Hematopoietic multipotent progenitor cell treated with erythropoietin and hydrocortisone succinate and interleukin-3 and kit ligand, for 6 days (in vitro differentiated cells): ENCODE data around the gene ELAVL3.
"Not testable (repeated sequence)": the region's sequence is repeated elsewhere in the genome, so short reads cannot be mapped to it uniquely, and the experiment has no call there.

Source experiments
- DNase-seq: peaks from one replicate; pipeline ENCODE4 v3.0.0-alpha.2; 2015

Gene ELAVL3

GRCh38 chr19:11435057-11435832, 45.6 kb downstream of the ELAVL3 start, which contains the start of the genes ODAD3 and PRKCSH:
TSS of gene ODAD3 (minus strand) at chr19:11435121. CDS start at chr19:11435016, 105 bp downstream.
TSS of gene PRKCSH (plus strand) at chr19:11435635. CDS start at chr19:11436118, 483 bp downstream.
- DNase-seq: peak; percentile 100

- no peak for DNase-seq
Observed at GRCh38 chr19:11434703-11435056, 46.2 kb downstream of the ELAVL3 start.

- DNase-seq: not testable (repeated sequence)
Observed at GRCh38 chr19:11433526-11433925, 47.3 kb downstream of the ELAVL3 start.

GRCh38 chr19:11426656-11427055, 54.2 kb downstream of the ELAVL3 start:
- no peak for DNase-seq

GRCh38 chr19:11425719-11426457, 55.0 kb downstream of the ELAVL3 start:
- no peak for DNase-seq

GRCh38 chr19:11423791-11424181, 57.1 kb downstream of the ELAVL3 start:
- no peak for DNase-seq

GRCh38 chr19:11423164-11423790, 57.6 kb downstream of the ELAVL3 start:
- peak; percentile 30 for DNase-seq

GRCh38 chr19:11422163-11423065, 58.4 kb downstream of the ELAVL3 start:
- DNase-seq: peak; percentile 61

GRCh38 chr19:11421371-11422098, 59.3 kb downstream of the ELAVL3 start:
- DNase-seq: peak; percentile 43

- DNase-seq: peak; percentile 13
Observed at GRCh38 chr19:11420429-11421370, 60.1 kb downstream of the ELAVL3 start.

GRCh38 chr19:11418549-11419506, 62.0 kb downstream of the ELAVL3 start, which contains the start of gene RGL3:
TSS of gene RGL3 (minus strand) at chr19:11419314. CDS start at chr19:11419278, 36 bp downstream.
- DNase-seq: no peak

- no peak for DNase-seq
Observed at GRCh38 chr19:11418094-11418548, 62.7 kb downstream of the ELAVL3 start.

GRCh38 chr19:11416346-11417052, 64.3 kb downstream of the ELAVL3 start:
- DNase-seq: no peak

GRCh38 chr19:11414544-11414943, 66.3 kb downstream of the ELAVL3 start:
- DNase-seq: no peak

GRCh38 chr19:11410682-11411081, 70.2 kb downstream of the ELAVL3 start:
- DNase-seq: no peak

- DNase-seq: no peak
Observed at GRCh38 chr19:11408591-11408990, 72.3 kb downstream of the ELAVL3 start.

GRCh38 chr19:11406703-11407236, 74.1 kb downstream of the ELAVL3 start:
- not testable (repeated sequence) for DNase-seq
